Measurements from ENCODE around the gene ZNF606. TPM values are rescaled to one million over a fixed set of nuclear protein-coding genes. Genes with fewer than 3 reads are reported as not detected.
A peak's percentile ranks its signal among the peaks of the same experiment; 100 is the strongest.

Gene ZNF606
- total and polyA plus RNA-seq, 2 experiments from 2014 or later: 31.2 to 87.4 TPM

DNA sequence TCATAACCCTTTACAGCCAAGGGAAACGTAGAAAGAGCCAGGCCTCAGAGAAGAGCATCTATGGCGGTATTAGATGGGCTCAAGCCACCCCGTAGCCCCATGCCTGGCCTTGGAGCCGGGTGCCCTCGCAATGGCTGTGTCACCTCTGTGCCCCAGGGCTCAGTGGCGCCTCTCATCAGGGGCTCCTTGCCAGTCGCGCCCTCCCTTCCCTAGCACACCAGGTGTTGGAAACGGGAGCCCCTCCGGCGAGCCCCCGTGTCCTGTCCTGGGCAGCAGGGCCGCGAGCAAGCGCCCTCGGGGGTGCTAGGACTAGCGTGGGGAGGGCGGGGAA lies 55.6 kb downstream of the ZNF606 start:
- no peaks in the 10 kb centered on the region for H3K27me3 ChIP-seq
- TF ChIP-seq CTCF (IDR thresholded peaks at IDR 0.05; ENCODE audit: low read depth, low read length): no peak
- peak in 1 of 2 donors; percentile 1 for DNase-seq (ENCODE audit: low read depth in 1 of 2, low spot score in 1 of 2)
- H3K4me1 ChIP-seq (ENCODE audit: low read depth): peaks cover 9% of the 10 kb centered on the region
- H3K36me3 ChIP-seq: peaks cover 3% of the 10 kb centered on the region
- peak overlapping the region; percentile 90 for H3K27ac ChIP-seq
- peak overlapping the region; percentile 90 for H3K4me3 ChIP-seq
- no peaks in the 10 kb centered on the region for H3K9me3 ChIP-seq (ENCODE audit: low read depth)

- DNase-seq (ENCODE audit: low read depth in 1 of 2, low spot score in 1 of 2): no peak
- Histone ChIP-seq H3K27me3 (no peaks in the 10 kb centered on the region), H3K4me3 (peak overlapping the region; percentile 90), H3K9me3 (ENCODE audit: low read depth) (no peaks in the 10 kb centered on the region), H3K4me1 (ENCODE audit: low read depth) (peaks cover 9% of the 10 kb centered on the region), H3K27ac (no peak overlapping the region), H3K36me3 (peaks cover 9% of the 10 kb centered on the region)
- TF ChIP-seq CTCF (IDR thresholded peaks at IDR 0.05; ENCODE audit: low read depth, low read length): no peak
Measured at GRCh38 chr19:57946316-57946715, 56.3 kb downstream of the ZNF606 start.

DNA sequence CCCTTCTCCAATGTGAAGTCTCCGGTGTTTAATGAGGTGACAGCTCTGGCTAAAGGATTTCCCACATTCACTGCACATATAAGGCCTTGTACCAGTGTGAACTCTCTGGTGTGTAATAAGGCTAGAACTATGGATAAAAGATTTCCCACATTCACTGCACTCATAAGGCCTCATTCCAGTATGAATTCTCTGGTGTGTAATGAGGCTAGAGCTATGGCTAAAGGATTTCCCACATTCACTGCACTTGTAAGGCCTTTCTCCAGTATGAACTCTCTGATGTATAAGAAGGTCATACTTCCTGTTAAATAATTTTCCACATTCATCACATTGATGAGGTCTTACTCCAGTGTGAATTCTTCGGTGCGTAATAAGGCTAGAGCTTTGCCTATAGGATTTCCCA lies 61.0 kb downstream of the ZNF606 start:
- no peak for TF ChIP-seq CTCF (IDR thresholded peaks at IDR 0.05; ENCODE audit: low read depth, low read length)
- Histone ChIP-seq H3K4me3 (no peak overlapping the region), H3K9me3 (ENCODE audit: low read depth) (no peaks in the 10 kb centered on the region), H3K36me3 (peaks cover 19% of the 10 kb centered on the region), H3K27ac (no peak overlapping the region), H3K4me1 (ENCODE audit: low read depth) (peaks cover 7% of the 10 kb centered on the region), H3K27me3 (no peaks in the 10 kb centered on the region)
- no peak for DNase-seq (ENCODE audit: low read depth in 1 of 2, low spot score in 1 of 2)

GRCh38 chr19:57935731-57936130 lies 66.9 kb downstream of the ZNF606 start:
- H3K36me3 ChIP-seq: peaks cover 4% of the 10 kb centered on the region

DNA sequence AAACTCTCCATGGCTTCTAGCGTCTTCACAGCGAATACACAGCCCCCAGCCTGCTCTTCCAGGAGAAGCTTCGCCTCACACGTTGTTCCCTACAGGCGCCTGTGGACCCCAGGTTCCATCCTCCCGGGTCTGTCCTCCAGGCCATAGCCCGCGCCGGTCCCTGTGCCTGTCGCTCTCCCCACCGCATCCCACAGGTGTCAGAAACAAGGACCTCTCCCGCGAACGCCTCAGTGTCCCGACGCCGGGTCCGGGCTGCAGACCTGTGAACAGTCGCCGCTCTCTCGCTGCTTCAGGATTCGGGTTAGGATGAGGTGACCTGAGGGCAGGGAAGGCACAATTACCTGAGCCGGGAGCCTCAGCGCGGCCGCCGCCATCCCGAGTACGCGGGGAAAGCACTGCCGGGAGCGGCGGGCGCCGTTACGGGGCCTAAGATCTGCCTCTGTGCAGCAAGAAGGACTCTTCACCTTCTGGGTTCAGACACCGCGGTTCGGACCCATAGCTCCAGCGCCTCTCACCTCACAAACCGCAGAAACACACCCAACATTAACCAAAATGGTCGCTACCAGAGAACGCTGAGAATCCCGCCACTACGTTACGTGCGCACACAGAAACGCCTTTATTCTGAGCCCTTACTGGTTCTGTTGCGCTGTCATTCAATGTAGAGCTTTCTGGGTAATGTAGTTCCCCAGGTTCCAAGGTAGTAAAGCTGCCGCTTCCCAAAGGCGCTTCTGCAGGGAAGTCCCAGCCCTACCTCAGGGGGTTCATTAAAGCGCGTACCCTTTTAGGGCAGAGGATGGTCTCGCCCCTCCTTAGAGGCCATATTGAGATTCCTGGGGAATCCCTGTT lies 67.6 kb downstream of the ZNF606 start, which contains the start of gene ZNF418:
ZNF418 (minus strand) TSS at position 583 of the 846 bp plus-strand sequence. CDS start 1,580 bp downstream, outside the sequence.
- no peak for TF ChIP-seq CTCF (IDR thresholded peaks at IDR 0.05; ENCODE audit: low read depth, low read length)
- Histone ChIP-seq H3K9me3 (ENCODE audit: low read depth) (no peaks in the 10 kb centered on the region), H3K4me1 (ENCODE audit: low read depth) (no peaks in the 10 kb centered on the region), H3K27me3 (no peaks in the 10 kb centered on the region), H3K4me3 (peak within 1 kb of the TSS; percentile 68), H3K27ac (peak within 1 kb of the TSS; percentile 75), H3K36me3 (no peaks in the 10 kb centered on the region)
- DNase-seq (ENCODE audit: low read depth in 1 of 2, low spot score in 1 of 2): peak; percentile 89

More at GRCh38 chr19:57935731-57936130, 66.9 kb downstream of the ZNF606 start:
- no peaks in the 10 kb centered on the region for H3K27me3 ChIP-seq
- H3K9me3 ChIP-seq (ENCODE audit: low read depth): no peaks in the 10 kb centered on the region
- no peak for DNase-seq (ENCODE audit: low read depth in 1 of 2, low spot score in 1 of 2)
- H3K27ac ChIP-seq: no peak overlapping the region
- no peaks in the 10 kb centered on the region for H3K4me1 ChIP-seq (ENCODE audit: low read depth)
- TF ChIP-seq CTCF (IDR thresholded peaks at IDR 0.05; ENCODE audit: low read depth, low read length): no peak
- H3K4me3 ChIP-seq: no peak overlapping the region
